PFSK-1 (cell line): ENCODE results near the gene POLR3G.

Experiments
- SIN3A ChIP-seq: IDR thresholded peaks from 2 replicates; pipeline ENCODE4 v1.6.1; 2012; ENCODE audit warnings: mild to moderate bottlenecking, low read length, moderate library complexity, borderline replicate concordance; ENCODE audit not compliant: insufficient read depth
- TAF1 ChIP-seq: IDR thresholded peaks from 2 replicates; pipeline ENCODE4 v1.6.1; 2012; ENCODE audit warnings: low read length, control low read depth, borderline replicate concordance; ENCODE audit not compliant: insufficient read depth

GRCh38 chr5:90494043-90494442, 19.4 kb downstream of the POLR3G start:
- TF ChIP-seq TAF1 = no peak
- no peak for TF ChIP-seq SIN3A
